ENCODE results near the gene GTF2H1. TPM values are rescaled to one million over a fixed set of nuclear protein-coding genes. Genes with fewer than 3 reads are reported as not detected.

Gene GTF2H1
- total and polyA plus RNA-seq, 2 donors (not counting 1 experiment from before 2014, with no cell fraction given) = 43.7 to 71.9 TPM

GRCh38 chr11:18384157-18384641 is 61.8 kb downstream of the GTF2H1 start:
- WGBS (ENCODE audit: insufficient coverage) = 43% methylated on average over 2 of the region's 3 CpGs
- peaks cover 17 to 18% of the 10 kb centered on the region in 2 donors for H3K4me1 ChIP-seq (ENCODE audit: control insufficient read depth in 2 of 2, insufficient read depth in 2 of 2, low read length in 2 of 2)
- H3K4me1 Mint-ChIP-seq = peaks cover 15% of the 10 kb centered on the region

More at GRCh38 chr11:18384157-18384641, 61.8 kb downstream of the GTF2H1 start:
- Histone ChIP-seq H3K4me2 (replicated peaks; ENCODE audit: low read depth, low read length, poor library complexity, severe bottlenecking) (peak overlapping the region; percentile 50), H2AFZ (ENCODE audit: insufficient read depth, low read depth, low read length, poor library complexity, severe bottlenecking) (peak overlapping the region; percentile 96), H3K36me3 (replicated peaks in 1 of 2; ENCODE audit: control extremely low read depth in 1 of 2, control insufficient read depth in 1 of 2, extremely low read depth in 1 of 2, insufficient read depth in 2 of 2, low read length in 1 of 2) (no peaks in the 10 kb centered on the region), H4K20me1 (ENCODE audit: control insufficient read depth, insufficient read depth, low read length, poor library complexity, severe bottlenecking) (no peaks in the 10 kb centered on the region), H3K27ac (ENCODE audit: low read length in 2 of 2) (peak overlapping the region; percentile 60 to 75), H3K9ac (ENCODE audit: low read length) (no peak overlapping the region), H3K27me3 (replicated peaks in 1 of 4; ENCODE audit: control extremely low read depth in 1 of 4, control insufficient read depth in 3 of 4, insufficient read depth in 4 of 4, low read length in 3 of 4) (no peaks in the 10 kb centered on the region), H3K4me3 (ENCODE audit: control extremely low read depth in 1 of 5, extremely low read depth in 1 of 5, insufficient read depth in 1 of 5, low read depth in 2 of 5, low read length in 4 of 5) (no peak overlapping the region), H3K9me3 (ENCODE audit: control extremely low read depth in 1 of 3, control insufficient read depth in 2 of 3, insufficient read depth in 1 of 3, low read length in 2 of 3) (no peaks in the 10 kb centered on the region), H3K79me2 (ENCODE audit: control insufficient read depth, insufficient read depth, low read length) (no peaks in the 10 kb centered on the region)
- H3K27ac Mint-ChIP-seq = peak overlapping the region; percentile 94
- no peak for TF ChIP-seq EZH2 (IDR thresholded peaks at IDR 0.05; ENCODE audit: borderline replicate concordance, insufficient read depth, low read depth, low read length, poor library complexity, severe bottlenecking)
- no peak for TF ChIP-seq CTCF (IDR thresholded peaks at IDR 0.05)
- H3K4me3 Mint-ChIP-seq = peak overlapping the region; percentile 37
- no peaks in the 10 kb centered on the region for H3K27me3 Mint-ChIP-seq
- DNase-seq = peak; percentile 18
- CTCF ChIA-PET = interaction anchor here (1.0 kb wide), 1 partner anchor 140 kb away, joined by 3 read pairs; no protein-coding TSS in a partner anchor
- POLR2A ChIA-PET = interaction anchor here (0.9 to 2.6 kb wide), 2 partner anchors 10 to 11 kb away, joined by 3 to 12 read pairs; partner anchors contain the start of gene LDHA
- no peaks in the 10 kb centered on the region for H3K9me3 Mint-ChIP-seq (ENCODE audit: insufficient read depth)
- no peak for ATAC-seq (ENCODE audit: low read depth)
- intact Hi-C loops (cut with micrococcal nuclease) = loop anchor here (1.0 kb wide), 1 partner anchor 12 kb away; no protein-coding TSS in a partner anchor
